Activated CD4-positive, alpha-beta T cell treated with anti-CD3 and anti-CD28 coated beads for 24 hours (primary cell): ENCODE measurements around the gene LINGO1.

Experiments used
- DNase-seq, 2 donors: peaks; one replicate each; pipeline ENCODE4 v3.0.0-alpha.2; 2020; ENCODE audit warnings: low read depth in 2 of 2

Gene LINGO1, protein sequence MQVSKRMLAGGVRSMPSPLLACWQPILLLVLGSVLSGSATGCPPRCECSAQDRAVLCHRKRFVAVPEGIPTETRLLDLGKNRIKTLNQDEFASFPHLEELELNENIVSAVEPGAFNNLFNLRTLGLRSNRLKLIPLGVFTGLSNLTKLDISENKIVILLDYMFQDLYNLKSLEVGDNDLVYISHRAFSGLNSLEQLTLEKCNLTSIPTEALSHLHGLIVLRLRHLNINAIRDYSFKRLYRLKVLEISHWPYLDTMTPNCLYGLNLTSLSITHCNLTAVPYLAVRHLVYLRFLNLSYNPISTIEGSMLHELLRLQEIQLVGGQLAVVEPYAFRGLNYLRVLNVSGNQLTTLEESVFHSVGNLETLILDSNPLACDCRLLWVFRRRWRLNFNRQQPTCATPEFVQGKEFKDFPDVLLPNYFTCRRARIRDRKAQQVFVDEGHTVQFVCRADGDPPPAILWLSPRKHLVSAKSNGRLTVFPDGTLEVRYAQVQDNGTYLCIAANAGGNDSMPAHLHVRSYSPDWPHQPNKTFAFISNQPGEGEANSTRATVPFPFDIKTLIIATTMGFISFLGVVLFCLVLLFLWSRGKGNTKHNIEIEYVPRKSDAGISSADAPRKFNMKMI

DNA sequence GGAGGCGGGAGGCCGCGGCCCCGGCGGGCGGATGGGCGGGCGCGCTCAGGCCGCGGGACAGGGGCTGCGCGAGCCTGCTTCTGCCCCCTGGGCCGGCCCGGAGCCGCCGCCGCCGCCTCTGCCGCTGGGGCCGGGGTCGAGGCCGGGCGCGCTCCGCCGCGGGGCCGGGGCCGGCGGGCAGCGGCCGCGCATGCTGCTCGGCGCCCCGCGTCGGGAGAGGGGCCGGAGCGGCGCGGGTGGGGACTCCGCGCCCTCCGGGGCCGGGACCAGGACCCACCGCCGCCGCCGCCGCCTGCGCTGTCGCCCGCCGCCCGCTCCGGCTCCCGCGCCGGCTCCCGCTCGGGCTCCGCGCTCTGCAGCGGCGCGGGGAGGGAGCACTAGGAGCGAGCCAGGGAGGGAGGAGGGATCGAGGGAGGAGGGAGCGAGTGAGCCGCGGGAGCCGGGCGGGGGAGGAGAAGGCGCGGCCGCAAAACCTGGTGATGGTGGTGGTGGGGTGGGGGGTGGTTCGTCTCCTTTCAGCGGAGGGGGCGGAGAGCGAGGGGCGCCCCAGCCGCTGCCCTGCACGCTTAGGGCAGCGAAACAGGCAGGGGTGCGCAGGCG lies at the start of gene LINGO1:
LINGO1 (minus strand) TSS at position 379 of the 600 bp plus-strand sequence. CDS start 597 bp downstream, outside the sequence.
- DNase-seq: no peak

DNA sequence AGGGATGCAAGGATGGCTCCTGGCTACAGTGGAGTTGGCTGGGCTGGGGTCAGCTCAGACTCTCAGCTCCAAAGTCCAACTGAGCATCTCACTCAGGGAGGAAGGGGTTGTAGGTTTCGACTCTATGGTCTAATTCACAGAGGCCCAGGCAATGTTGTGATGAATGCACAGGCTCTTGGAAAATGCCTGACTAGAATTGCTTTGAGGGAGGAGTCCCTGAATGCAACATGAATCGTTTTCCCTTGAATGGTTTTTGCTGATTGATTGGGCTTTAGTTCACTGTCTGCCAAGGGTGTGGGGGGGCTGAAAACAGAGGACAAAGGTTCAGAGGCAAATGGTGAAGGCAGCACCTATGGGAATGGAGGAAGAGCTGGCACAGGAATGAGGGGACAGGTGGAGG lies 48.6 kb upstream of the LINGO1 start:
- no peak for DNase-seq

DNA sequence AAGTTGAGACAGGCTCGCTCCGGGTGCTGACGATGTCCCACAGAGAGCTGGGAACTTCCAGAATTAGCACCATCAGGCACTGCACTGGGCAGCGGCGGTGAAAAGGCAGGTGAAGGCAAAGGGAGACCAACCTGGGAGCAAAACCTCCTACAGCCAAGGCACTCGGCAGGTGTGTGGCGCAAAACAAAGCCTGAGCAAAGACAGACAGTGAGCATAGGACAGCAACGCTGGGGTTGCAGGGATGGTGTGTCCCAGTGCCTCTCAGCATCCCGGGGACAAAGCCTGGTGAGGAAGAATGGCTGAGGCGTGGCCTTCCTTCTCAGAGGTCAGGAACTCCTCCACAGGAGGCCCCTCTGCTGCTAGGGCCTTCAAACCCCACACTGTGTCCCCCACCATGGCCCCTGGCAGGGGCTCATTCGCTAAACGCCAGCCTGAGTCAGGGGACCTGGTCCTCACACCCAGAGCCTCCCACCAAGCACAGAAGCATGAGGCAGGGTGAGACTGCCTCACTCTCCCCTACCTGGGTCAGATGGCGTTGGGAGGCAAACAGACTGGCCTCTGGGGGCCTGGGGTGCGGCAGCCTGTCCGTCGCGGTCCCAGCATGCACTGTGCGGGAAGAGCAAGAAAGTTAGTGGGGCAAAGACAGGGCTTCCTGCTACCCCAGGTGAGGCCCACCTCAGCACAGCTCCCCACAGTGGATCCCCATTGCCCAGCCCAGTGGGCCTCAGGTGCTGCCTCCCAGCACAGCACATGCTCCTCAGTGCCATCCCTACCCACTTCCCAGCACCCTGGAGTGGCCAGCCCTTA lies 44.1 kb upstream of the LINGO1 start:
- no peak for DNase-seq

DNA sequence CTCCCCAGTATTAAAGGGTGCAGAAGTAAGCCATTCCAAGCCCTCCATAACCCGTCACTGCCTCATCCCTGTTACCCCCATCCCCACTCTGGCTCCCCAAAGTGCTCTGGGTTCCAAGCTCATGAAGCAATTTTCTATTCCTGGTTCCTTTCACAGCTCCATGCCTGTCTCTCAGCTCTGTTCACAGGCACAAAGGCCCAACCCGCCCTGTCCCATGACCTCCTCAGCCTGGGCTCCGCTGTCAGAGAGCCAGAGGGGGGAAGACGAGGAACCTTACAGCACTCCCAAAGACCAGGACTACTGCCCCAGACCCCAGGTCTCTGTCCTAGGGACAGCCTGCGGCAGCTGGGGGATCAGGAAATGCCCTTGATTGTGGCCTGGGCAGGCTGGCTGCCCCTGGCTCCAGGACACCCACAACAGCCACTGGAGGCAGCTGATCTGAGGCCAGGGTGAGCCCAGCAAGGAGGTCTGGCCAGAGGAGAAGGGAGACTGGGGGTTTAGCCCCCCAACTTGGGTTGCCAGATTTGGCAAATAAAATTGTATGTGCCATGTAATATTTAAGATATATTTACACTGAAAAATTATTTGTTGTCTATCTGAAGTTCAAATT lies 43.2 kb upstream of the LINGO1 start:
- DNase-seq: no peak

DNA sequence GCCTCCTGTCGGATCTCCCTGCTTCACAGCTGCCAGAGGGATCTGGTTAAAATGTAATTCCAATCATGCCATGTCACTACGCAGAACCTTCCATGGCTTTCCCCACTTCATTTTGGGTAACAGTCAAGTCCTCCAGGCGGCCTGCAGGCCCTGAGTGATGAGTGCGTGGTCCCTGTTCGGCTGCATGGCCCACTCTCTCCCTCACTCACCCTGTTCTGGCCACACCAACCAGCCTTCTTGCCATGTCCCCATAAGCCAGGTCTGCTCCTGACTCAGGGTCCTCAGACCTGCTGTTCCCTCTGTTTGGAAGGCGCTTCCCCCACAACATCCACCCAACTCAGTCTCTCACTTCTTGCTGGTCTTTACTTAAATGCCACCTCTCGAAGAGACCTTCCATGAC lies 41.6 kb upstream of the LINGO1 start:
- no peak for DNase-seq

DNA sequence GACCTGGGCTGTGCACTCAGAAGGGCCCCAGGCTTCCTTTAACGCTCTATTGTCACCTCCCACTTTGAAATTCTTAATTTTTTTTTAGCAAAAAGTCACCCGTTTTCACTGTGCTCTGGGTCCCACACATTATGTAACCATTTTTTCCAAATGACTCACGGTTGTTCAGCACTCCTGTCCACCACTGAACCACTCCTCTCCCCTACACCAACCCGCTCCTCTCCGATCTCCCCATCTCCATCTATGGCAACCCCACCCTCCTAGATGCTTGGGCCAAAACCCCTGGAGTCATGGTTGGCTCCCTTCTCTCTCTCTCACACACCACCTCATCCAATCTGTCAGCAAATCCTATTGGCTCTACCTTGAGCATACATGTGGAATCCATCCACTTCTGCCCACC lies 41.2 kb upstream of the LINGO1 start:
- no peak for DNase-seq

DNA sequence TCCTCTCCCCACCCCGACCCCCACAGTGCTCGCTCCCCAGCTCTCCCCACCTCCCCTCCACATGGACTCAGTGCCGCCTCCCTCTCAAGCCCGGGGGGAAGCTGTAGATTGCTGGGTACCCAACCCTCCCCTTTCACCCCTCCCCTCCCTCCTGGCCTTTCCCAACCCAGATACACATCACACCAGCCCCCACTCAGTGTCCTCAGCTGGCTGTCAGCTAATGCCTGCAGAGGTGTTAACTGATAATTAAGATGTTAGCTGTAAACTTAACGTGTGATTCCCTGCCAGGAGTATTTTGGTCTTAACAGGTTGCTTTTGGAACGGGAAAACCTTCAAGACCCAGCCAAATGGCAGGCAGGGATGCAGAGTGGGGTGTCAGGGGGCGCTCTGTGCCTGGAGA lies 39.4 kb upstream of the LINGO1 start:
- DNase-seq: no peak

DNA sequence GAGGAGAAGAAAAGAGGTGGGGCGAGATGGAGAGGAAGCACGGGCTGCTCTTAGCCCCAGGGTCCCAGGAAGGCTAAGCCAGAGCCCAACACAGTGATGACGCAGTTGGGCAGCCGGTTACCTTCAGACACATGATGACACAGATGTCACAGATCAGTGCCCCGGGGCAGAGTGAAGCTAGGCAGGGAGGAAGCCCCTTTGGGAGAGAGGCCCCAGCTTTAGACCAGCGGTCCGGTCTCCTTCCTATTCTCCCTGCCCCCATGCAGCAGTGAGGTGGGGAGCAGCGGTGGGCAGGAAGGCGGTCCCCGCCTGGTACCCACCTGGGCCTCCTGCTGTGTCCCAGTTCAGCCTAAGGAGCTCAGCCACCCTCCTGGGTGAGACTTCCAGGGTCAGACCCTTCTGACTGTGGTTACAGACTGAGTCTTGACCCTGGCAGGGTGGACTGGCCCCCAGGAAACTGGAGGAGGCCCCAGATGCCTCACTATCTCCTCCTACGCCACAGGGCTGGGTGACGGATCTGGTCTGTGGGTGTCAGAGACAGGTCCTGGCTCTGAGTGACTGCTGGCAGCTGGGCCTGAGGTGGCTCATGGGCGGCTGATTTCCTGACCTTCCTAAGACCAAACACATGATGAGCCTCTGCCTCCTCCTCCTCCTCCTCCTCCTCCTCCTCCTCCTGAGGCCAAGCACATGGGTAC lies 38.8 kb upstream of the LINGO1 start:
- DNase-seq: no peak

DNA sequence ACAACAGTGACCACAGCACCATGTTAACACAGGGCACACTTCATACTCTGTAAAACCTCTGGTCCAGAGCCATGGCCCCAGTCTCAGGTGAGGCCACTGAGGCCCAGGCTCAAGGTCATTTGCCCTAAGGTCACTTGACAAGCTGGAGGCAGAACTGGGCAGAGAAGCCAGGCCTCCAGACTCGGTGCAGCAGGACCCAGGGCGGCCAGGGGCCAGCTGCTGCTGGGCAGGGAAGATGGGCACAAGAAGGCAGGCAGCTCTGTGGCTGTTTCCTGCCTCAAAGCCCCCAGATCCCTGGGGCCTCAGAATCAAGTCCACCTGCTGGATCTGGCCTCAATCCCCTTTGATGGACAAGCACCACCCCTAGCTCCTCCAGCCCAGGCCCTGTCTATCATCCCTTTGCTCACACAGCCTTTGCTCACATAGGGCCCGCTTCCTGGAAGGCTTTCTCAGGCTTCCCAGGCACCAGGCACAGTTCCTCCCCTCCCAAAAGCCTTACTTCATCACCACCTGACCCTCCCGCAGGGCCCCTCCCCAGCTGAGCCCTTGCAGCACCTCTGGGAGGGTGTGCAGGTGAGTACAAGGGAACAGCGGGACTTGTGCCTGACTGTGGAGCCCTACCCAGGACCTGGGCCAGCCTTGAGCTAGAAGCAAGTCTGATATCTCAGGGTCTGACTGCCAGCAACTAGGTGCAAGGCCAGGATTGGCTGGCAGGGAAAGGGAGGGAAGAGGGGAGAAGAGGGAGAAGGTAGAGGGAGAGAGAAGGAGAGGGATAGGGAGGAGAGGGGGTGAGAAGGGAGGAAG lies 38.0 kb upstream of the LINGO1 start:
- DNase-seq: no peak

DNA sequence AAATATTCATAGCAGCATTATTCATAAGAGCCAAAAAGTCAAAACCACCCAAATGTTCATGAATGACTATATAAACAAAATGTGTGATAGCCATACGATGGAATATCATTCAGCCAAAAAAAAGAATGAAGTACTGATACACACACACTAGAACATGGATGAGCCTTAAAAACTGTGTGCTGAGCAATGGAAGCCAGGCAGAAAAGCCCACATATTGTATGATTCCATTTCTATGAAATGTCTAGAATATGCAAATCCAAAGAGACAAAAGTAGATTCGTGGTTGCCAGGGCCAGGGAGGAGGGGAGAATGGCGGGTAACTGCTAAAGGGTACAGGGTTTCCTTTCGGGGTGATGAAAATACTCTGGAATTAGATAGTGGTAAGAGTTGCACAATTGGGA lies 37.2 kb upstream of the LINGO1 start:
- no peak for DNase-seq

DNA sequence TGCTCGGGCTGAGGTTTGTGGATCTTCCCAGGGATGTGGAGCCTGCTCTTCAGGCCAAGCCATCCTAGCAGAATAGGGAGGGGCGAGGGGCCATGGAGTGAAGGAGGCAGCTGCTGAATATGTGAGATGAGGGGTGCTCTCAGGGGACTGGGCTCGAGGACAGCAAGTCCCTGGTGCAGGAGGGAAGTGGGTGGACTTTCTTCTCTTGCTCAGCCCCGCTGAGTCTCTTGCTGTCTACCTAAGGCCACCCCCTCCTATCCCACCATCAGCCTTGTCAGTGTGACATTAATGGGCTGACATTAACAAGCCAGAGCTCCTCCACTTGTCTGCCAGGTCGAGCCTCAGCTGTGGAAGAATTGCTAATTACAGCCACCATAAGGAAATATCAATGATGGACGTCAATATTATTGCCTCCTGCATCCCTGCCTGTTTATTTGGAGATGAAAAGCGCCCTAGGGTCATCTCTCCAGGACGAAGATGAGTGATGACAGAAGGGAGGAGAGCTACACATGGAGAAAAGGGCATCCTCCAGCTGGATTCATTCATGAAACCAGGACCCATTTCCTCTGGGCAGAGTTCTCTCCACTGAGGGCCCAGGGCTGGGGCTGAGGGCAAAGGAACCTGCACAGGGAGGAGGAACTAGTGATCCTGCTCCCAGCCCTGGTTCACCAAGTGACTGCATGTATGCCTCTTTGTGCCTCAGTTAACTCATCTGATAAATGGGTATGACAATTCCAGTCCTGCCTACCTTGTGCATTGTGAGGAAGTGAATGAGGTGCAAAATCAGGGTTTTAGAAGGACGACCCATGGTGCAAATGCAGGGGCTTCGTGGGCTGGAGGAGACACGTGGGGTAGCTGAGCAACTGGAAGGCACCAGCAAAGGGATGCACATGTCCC lies 34.9 kb upstream of the LINGO1 start:
- no peak for DNase-seq

DNA sequence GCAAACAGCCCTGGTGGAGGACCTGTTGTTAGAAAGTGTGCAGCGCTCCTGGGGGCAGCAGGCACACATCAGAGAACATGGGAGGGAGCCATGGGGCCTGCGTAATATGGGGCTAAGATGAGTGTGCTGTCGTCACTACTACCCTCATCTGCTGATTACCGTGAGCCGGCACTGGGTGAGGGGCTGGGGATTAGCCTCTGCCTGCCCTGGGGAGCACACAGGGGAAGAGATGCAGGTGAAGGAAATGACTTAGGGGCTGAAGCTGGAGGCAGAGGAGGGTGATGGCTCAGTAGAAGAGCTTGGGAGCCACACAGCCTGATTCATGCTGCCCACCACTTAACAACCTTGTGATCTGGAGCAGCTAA lies 33.6 kb upstream of the LINGO1 start:
- DNase-seq: no peak

DNA sequence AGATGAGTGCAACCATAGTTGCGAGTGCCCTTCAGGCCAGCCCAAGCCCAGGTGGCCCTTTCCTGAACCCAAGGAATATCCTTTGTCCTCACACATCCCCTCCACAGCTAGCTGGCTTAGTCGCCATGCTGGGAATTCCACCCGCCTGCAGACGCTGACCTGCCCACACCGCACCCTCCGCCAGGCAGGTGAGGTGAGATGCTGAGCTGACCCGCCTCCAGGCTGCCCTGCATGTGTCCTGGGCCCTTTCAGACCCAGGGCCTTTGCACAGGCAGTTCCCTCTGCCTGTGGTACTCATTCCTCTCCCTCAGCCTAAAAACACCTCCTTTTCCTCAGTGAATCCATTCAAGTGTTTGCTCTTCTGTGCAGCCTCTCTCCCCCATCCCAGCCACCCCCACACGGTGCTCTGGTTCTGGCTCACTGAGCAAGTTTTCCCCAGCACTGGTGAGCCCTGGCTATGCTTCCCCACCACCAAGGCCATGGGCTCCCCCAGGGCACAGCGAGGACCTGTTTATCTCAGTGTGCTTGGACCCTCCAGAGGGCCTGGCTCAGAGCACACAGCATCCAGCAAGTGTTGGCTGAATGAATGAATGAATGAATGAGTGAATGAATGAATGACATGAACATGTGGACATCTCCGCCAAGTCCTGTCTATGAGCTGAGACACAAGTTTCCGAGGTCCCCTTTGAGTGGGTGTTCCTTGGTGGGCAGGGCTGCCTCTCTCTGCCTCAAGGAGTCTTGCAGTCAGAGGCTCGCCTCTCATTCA lies 33.0 kb upstream of the LINGO1 start:
- no peak for DNase-seq

DNA sequence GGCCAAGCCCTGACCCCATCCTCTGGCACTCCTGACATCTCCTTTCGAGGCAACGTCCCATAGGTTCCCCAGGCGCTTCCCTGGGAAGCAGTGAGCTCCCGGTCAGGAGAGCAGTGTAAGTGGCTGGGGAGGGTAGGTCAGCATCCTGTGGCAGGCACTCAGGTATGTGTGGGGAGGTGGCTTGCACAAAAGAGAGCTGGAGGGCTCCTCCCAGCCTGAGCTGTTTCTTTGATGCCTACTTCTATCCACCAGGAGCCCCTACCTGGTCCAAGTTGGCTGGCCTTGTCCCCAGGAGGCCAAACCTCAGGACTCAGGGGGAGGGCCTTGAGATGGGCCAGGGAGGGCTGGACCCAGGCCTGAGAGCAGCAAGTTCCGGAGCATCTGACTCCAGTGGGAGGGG lies 31.7 kb upstream of the LINGO1 start:
- no peak for DNase-seq

DNA sequence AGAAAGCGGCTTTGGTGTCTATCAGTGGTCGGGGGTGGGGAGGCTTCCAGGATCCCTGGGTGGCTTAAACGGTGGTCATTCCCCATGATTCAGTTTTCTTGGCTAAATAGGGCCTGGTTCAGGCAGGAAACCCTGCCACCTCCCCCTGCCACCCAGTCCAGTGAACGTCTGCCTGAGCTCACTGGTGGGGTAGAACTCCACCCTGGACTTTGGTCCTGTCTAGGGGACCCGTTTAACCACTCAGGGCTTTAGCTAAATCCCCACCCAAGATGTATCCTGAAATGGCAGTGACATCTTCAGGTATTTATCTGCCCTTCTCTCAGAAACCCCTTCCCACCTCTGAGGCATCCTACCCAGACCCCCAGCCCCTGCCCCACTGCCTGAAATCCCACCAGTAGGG lies 30.5 kb upstream of the LINGO1 start:
- no peak for DNase-seq

DNA sequence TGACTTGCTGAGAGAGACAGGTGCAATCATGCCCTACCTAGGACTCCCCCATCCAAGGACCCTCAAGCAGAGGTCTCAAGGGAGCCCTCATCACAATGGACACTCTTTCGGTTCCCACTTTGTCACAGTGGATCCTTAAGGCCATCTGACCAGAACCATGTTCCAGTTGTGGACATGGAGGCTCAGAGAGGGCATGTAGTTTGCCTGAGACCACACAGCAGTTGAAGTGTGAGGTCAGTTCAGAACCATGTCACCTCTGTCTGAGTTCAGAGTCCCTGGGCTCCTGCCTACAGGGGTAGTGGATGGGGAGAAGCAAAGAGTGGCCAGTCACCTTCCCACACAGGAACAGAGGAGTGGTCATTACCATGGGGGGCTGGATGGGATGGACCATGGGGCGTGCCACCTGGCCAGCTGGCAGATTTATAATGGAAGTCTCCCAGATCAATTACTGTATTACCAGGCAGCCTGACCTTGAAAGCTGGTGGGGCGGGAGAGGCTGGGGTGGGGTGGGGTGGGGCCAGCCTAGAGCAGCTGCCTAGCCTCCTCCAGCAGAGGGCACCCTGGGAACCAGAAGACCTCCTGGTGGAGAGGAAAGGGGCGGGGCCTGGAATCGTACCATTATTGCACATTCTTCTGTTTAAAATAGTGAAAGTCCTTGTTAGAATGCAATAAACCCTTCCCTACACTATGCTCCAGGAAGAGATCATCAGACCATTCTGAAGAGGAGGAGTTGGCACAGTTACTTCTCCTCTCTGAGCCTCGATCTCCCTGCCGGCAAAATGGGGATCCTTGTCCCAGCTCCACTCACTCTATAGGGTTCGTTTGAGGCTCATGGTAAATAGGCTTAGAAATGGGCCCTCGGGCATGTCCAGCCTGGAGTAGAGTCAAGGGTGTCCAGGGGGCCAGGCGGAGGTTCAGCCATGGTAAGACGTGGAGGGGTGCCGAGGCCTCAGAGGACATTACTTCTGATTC lies 26.9 kb upstream of the LINGO1 start:
- peak in 1 of 2 donors; percentile 36 for DNase-seq

DNA sequence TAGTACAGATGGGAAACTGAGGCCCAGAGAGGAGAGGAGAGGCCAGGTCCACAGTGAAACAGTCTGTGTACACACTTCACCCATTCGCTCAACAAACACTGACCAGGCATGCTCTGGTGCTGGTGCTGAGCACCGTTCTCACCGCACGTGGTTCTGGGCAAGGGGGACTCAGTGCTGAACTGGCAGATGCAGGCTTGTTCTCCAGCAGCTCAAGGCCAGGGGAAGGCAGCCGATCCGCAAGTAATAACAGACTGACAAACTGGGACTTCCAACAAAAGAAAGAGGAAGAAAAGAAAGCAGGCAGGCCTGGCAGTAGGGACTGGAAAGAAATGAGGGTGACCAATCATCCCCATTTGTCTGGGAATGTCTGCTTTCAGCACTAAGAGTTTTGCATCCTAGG lies 25.6 kb upstream of the LINGO1 start:
- DNase-seq: no peak
